Liver (tissue), 9 donors: ENCODE measurements around the gene RAB4B. TPM values are rescaled to one million over a fixed set of nuclear protein-coding genes. Genes with fewer than 3 reads are reported as not detected.
"Not testable (repeated sequence)": the region's sequence is repeated elsewhere in the genome, so short reads cannot be mapped to it uniquely, and the experiment has no call there.

Source experiments
- DNase-seq: peaks from one replicate; pipeline ENCODE4 v3.0.0-alpha.2; 2017; ENCODE audit warnings: low spot score
- H3K27ac ChIP-seq, 2 donors: one replicate each; pipeline ENCODE4 v1.7.0; 2013; ENCODE audit warnings: inconsistent platforms in 2 of 2, low read length in 2 of 2, control low read depth in 1 of 2, low read depth in 1 of 2, mild to moderate bottlenecking in 1 of 2
- H3K27me3 ChIP-seq, 4 donors: one replicate each; pipeline versions ENCODE4 v1.6.1 to v1.7.0; 2013; ENCODE audit warnings: low read length in 3 of 4, inconsistent platforms in 1 of 4, mild to moderate bottlenecking in 1 of 4, moderate library complexity in 1 of 4; ENCODE audit not compliant: control insufficient read depth in 4 of 4, insufficient read depth in 4 of 4
- H3K36me3 ChIP-seq, 4 donors: one replicate each; pipeline versions ENCODE4 v1.6.1 to v1.7.0; 2013; ENCODE audit warnings: low read length in 3 of 4, mild to moderate bottlenecking in 3 of 4, low read depth in 1 of 4, moderate library complexity in 1 of 4; ENCODE audit not compliant: control insufficient read depth in 4 of 4, insufficient read depth in 3 of 4
- H3K4me1 ChIP-seq, 4 donors: one replicate each; pipeline versions ENCODE4 v1.6.1 to v1.7.0; 2013; ENCODE audit warnings: low read length in 3 of 4, mild to moderate bottlenecking in 3 of 4, moderate library complexity in 1 of 4; ENCODE audit not compliant: control insufficient read depth in 4 of 4, insufficient read depth in 4 of 4
- H3K4me3 ChIP-seq, 3 donors: one replicate each; pipeline versions ENCODE4 v1.6.1 to v1.7.0; 2013; ENCODE audit warnings: low read length in 3 of 3, control low read depth in 1 of 3, low read depth in 1 of 3, mild to moderate bottlenecking in 1 of 3
- H3K9ac ChIP-seq, 2 donors: one replicate each; pipeline ENCODE4 v1.7.0; 2013; ENCODE audit warnings: low read length in 2 of 2, mild to moderate bottlenecking in 2 of 2, moderate library complexity in 2 of 2, control low read depth in 1 of 2, low read depth in 1 of 2
- H3K9me3 ChIP-seq, 4 donors: one replicate each; pipeline versions ENCODE4 v1.6.1 to v1.7.0; 2013; ENCODE audit warnings: low read length in 3 of 4; ENCODE audit not compliant: control insufficient read depth in 4 of 4
- YY1 ChIP-seq: IDR thresholded peaks from 2 replicates; pipeline ENCODE4 v1.6.1; 2016; ENCODE audit warnings: antibody characterized with exemption, mild to moderate bottlenecking
- WGBS: extraction: QIAGEN DNeasy Blood & Tissue Kit; methylation state at CpG from one replicate; pipeline ENCODE4 v1.1.7; 2013; 5-methylcytosine and 5-hydroxymethylcytosine counted together
- polyA plus RNA-seq, 2 donors: library from polyadenylated mRNA; stranded (reverse) in 1 of 2; unstranded in 1 of 2; fragments of 200-250 nt in 1 of 2; fragments of >200 nt in 1 of 2; fragmentation: Nextera tagmentation in 1 of 2; extraction: Ambion mirVana in 1 of 2; gene quantifications; one replicate each; pipeline versions ENCODE4 v1.2.1 to v1.2.3, GENCODE V29; 2013 to 2015
- total RNA-seq, 2 donors: library from RNA; depleted of rRNA; stranded (reverse); fragments of >200 nt; gene quantifications; one replicate each; pipeline ENCODE4 v1.2.3, GENCODE V29; 2014
- TF ChIP-seq, protein P1 (sequence below): fragments of 150-350 bp; IDR thresholded peaks from 2 replicates; pipeline ENCODE4 v1.5.1; 2017; ENCODE audit warnings: improper control_type of control experiment, low read depth, low read length; ENCODE audit not compliant: missing input control
- donor health status: healthy.
- donor health status: healthy.
- donor health status: healthy.
- donor health status: healthy.
- donor health status: healthy.

RAB4B gene
- total and polyA plus RNA-seq, 4 donors, result 5.5 to 16.9 (median 12.9) TPM

DNA sequence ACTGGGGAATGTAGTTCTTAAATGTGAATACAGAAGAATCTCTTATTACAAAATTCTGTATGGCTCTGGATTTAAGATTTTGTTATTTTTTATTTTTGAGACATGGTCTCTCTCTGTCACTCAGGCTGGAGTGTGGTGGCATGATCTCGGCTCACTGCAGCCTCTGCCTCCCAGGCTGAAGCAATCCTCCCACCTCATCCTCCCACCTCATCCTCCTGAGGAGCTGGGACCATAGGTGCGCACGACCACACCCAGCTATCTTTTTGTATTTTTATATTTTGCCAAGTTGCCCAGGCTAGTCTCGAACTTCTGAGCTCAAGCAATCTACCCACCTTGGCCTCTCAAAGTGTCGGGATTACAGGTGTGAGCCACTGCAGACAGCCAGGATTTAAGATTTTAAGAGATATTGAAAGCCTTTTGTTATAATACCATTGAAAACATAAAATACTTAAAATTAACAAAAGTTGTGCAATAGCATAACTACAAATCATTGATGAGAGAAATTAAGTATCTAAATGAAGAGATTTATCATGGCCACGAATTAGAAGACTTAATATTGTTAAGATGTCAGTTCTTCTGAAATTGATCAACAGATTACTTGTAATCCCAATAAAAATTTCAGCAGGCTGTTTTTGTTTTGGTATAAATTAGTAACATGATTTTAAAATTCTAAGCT is 58.8 kb downstream of the RAB4B start (continued):
- TF ChIP-seq, protein P1, sequence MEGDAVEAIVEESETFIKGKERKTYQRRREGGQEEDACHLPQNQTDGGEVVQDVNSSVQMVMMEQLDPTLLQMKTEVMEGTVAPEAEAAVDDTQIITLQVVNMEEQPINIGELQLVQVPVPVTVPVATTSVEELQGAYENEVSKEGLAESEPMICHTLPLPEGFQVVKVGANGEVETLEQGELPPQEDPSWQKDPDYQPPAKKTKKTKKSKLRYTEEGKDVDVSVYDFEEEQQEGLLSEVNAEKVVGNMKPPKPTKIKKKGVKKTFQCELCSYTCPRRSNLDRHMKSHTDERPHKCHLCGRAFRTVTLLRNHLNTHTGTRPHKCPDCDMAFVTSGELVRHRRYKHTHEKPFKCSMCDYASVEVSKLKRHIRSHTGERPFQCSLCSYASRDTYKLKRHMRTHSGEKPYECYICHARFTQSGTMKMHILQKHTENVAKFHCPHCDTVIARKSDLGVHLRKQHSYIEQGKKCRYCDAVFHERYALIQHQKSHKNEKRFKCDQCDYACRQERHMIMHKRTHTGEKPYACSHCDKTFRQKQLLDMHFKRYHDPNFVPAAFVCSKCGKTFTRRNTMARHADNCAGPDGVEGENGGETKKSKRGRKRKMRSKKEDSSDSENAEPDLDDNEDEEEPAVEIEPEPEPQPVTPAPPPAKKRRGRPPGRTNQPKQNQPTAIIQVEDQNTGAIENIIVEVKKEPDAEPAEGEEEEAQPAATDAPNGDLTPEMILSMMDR, result no peak
- no peak for TF ChIP-seq YY1

DNA sequence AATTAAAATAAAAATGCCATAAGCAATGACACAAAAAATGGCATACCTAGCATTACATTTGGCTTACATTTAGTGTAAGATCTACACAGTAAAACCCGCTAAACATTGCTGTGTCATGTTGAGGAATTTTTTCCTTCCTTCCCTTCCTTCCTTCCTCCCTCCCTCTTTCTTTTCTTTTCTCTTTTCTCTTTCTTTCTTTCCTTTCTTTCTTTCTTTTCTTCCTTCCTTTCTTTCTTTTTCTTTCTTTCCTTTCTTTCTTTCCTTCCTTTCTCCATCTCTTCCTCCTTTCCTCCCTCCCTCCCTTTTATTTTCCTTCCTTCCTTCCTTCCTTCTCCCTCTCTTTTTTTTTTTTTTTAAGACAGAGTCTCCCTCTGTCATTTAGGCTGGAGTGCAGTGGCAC is 60.4 kb downstream of the RAB4B start:
- H3K27ac ChIP-seq, H3K27me3 ChIP-seq, H3K36me3 ChIP-seq, DNase-seq, H3K4me1 ChIP-seq, H3K4me3 ChIP-seq, H3K9me3 ChIP-seq, H3K9ac ChIP-seq: not testable (repeated sequence)
- 89% methylated on average over 1 of the region's 1 CpG for WGBS

- not testable (repeated sequence) for H3K27ac ChIP-seq, H3K9ac ChIP-seq, H3K36me3 ChIP-seq, H3K9me3 ChIP-seq, H3K4me3 ChIP-seq, DNase-seq, H3K4me1 ChIP-seq, H3K27me3 ChIP-seq
- 56% methylated on average over 3 of the region's 3 CpGs for WGBS
These were observed 64.0 kb downstream of the RAB4B start for GRCh38 chr19:40842012-40842411.

GRCh38 chr19:40842997-40843652 is 65.1 kb downstream of the RAB4B start:
- H3K27ac ChIP-seq, H3K9ac ChIP-seq: not testable (repeated sequence)

DNA sequence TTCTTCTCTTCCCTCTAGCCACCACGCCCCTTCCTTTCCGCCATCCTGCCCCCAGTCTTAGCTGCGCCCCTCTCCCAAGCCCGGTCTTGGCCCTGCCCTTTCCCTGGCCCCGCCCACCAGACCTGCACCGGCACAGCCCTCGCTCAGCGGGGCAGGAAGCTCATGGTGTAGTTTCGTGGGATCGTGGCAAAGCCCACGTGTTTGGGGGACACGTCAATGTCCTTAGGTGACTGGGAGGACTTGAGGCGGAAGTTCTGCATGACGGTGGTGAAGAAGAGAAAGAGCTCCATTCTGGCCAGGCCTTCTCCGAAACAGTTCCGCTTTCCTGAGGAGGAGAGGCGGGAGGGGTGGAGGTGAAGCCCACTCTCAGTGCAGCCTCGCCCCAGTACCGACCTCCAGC is 65.6 kb downstream of the RAB4B start:
- H3K4me1 ChIP-seq, H3K36me3 ChIP-seq, DNase-seq, H3K27ac ChIP-seq, H3K9ac ChIP-seq, H3K9me3 ChIP-seq, H3K4me3 ChIP-seq, H3K27me3 ChIP-seq: not testable (repeated sequence)
- WGBS, result 48% methylated on average over 16 of the region's 19 CpGs

More at GRCh38 chr19:40842997-40843652, 65.1 kb downstream of the RAB4B start:
- H3K36me3 ChIP-seq, H3K4me3 ChIP-seq, DNase-seq, H3K27me3 ChIP-seq, H3K4me1 ChIP-seq, H3K9me3 ChIP-seq: not testable (repeated sequence)
- WGBS, result 68% methylated on average over 10 of the region's 12 CpGs

Other genes with a start within 250 kb of the RAB4B start
- gene SHKBP1, start 201.4 kb upstream of the RAB4B start, total RNA-seq, result 10 to 100 TPM; 10.1 to 11.0 TPM
- gene SHKBP1, start 201.4 kb upstream of the RAB4B start, polyA plus RNA-seq, result 10 to 100 TPM; 19.8 to 22.9 TPM
- gene LTBP4, start 176.9 kb upstream of the RAB4B start, total RNA-seq, result 10 to 100 TPM; 14.0 to 21.6 TPM
- 10 to 100 TPM in 1 of 2 donors, 1 to 10 TPM in 1; 9.6 to 28.7 TPM for gene LTBP4, start 176.9 kb upstream of the RAB4B start, polyA plus RNA-seq
- 1 to 10 TPM; 1.4 to 3.9 TPM for gene NUMBL, start 87.6 kb upstream of the RAB4B start, total RNA-seq
- 1 to 10 TPM; 1.1 to 4.6 TPM for gene NUMBL, start 87.6 kb upstream of the RAB4B start, polyA plus RNA-seq
- 10 to 100 TPM; 15.2 to 24.7 TPM for gene COQ8B, start 61.4 kb upstream of the RAB4B start, total RNA-seq
- 10 to 100 TPM in 1 of 2 donors, 1 to 10 TPM in 1; 6.4 to 30.6 TPM for gene COQ8B, start 61.4 kb upstream of the RAB4B start, polyA plus RNA-seq
- gene ITPKC, start 61.1 kb upstream of the RAB4B start, total RNA-seq, result 10 to 100 TPM in 1 of 2 donors, 1 to 10 TPM in 1; 5.1 to 12.5 TPM
- gene ITPKC, start 61.1 kb upstream of the RAB4B start, polyA plus RNA-seq, result 10 to 100 TPM in 1 of 2 donors, 1 to 10 TPM in 1; 4.2 to 10.2 TPM
- 1 to 10 TPM in 1 of 2 donors, under 1 TPM in 1; 0.93 to 1.8 TPM for gene ACTMAP, start 27.8 kb upstream of the RAB4B start, total RNA-seq
- gene ACTMAP, start 27.8 kb upstream of the RAB4B start, polyA plus RNA-seq, result 1 to 10 TPM; 4.2 to 7.7 TPM
- gene SNRPA, start 27.0 kb upstream of the RAB4B start, total RNA-seq, result 10 to 100 TPM; 11.8 to 27.1 TPM
- gene SNRPA, start 27.0 kb upstream of the RAB4B start, polyA plus RNA-seq, result 10 to 100 TPM; 12.4 to 21.6 TPM
- under 1 TPM in 1 of 2 donors, not detected in 1; 0.42 TPM for gene MIA, start 2.7 kb upstream of the RAB4B start, total RNA-seq
- gene MIA, start 2.7 kb upstream of the RAB4B start, polyA plus RNA-seq, result under 1 TPM in 1 of 2 donors, not detected in 1; 0.44 TPM
- gene EGLN2, start 20.9 kb downstream of the RAB4B start, total RNA-seq, result 10 to 100 TPM; 34.8 to 56.3 TPM
- 10 to 100 TPM; 45.2 to 50.2 TPM for gene EGLN2, start 20.9 kb downstream of the RAB4B start, polyA plus RNA-seq
- gene CYP2A6, start 72.2 kb downstream of the RAB4B start, total RNA-seq, result 10 to 100 TPM in 1 of 2 donors, under 1 TPM in 1; 0.09 to 56.1 TPM
- gene CYP2A6, start 72.2 kb downstream of the RAB4B start, polyA plus RNA-seq, result 1,000 to 10,000 TPM in 1 of 2 donors, 10 to 100 TPM in 1; 63.1 to 1,020 TPM
- 1 to 10 TPM in 1 of 2 donors, not detected in 1; 7.4 TPM for gene CYP2A7, start 104.0 kb downstream of the RAB4B start, total RNA-seq
- gene CYP2A7, start 104.0 kb downstream of the RAB4B start, polyA plus RNA-seq, result 10 to 100 TPM in 1 of 2 donors, 1 to 10 TPM in 1; 3.3 to 57.9 TPM
- 10 to 100 TPM in 1 of 2 donors, not detected in 1; 13.0 TPM for gene CYP2B6, start 213.0 kb downstream of the RAB4B start, total RNA-seq
- 100 to 1,000 TPM in 1 of 2 donors, 10 to 100 TPM in 1; 16.6 to 751 TPM for gene CYP2B6, start 213.0 kb downstream of the RAB4B start, polyA plus RNA-seq